Measurements from ENCODE around the gene YKT6. TPM values are rescaled to one million over a fixed set of nuclear protein-coding genes. Genes with fewer than 3 reads are reported as not detected.

The YKT6 gene
- total RNA-seq, 1 experiment from 2014 or later: 111 TPM

DNA sequence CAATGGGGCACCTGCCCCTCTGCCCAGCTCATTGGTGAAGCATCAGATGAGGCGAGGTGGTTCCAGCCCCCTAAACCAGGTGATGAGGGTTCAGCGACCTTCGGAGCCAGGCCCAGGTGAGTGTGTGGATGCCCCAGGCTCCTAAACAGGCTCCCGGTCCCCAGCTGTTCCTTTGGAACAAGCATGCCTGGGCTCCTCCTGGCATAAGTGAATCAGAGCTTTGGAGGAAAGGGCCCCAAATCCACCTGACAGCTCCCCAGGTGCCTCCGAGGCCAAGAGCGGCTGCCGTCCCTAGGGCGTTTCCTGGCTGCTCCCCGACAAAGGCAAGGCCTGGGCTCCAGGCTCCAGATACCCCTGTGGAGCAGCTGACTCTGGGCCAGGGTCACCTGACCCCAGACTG is 61.3 kb downstream of the YKT6 start:
- no peak for DNase-seq (ENCODE audit: low read depth in 1 of 2, low spot score in 2 of 2)
- Histone ChIP-seq H3K36me3 (no peaks in the 10 kb centered on the region), H3K4me3 (no peak overlapping the region), H3K27me3 (replicated peaks) (peaks cover 20% of the 10 kb centered on the region), H3K9me3 (replicated peaks) (no peaks in the 10 kb centered on the region), H3K4me1 (replicated peaks) (peaks cover 29% of the 10 kb centered on the region), H3K27ac (no peak overlapping the region)

DNA sequence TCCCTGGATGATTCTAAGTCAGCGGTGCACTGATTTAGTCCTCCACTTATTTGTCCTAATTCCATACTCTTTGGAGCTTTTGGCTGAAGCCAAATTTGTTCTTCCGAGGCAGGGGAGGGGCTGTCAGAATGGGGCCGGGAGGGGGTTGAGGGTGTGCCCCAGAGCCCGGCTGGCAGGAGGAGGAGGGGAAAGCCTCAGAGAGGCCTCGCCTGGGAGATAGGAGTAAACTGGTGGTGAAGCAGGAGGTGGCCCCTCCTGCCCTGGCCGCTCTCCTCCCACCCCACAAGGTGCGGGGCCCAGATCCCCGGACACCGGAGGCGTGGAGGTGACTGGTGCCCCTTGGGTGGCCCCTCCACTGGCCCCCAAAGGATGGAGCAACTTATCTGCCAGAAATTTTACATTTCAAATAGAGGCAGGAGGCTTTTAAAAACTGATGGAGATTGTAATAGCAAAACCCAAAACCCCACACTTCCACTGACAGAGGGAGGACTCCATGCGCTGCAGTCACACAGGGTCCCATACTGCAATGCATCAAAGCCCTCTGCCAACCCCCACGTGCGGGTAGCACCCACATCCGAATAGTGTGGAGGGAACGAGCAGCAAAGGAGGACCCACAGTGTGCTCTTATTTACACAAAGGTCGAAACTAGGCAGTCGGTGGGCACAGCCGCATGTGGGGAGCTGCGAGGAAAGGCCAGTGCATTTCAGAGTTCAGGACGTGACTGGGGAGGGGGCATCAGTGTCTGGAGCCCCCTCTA is 62.7 kb downstream of the YKT6 start:
- Histone ChIP-seq H3K36me3 (no peaks in the 10 kb centered on the region), H3K9me3 (replicated peaks) (no peaks in the 10 kb centered on the region), H3K27me3 (replicated peaks) (peaks cover 24% of the 10 kb centered on the region), H3K4me1 (replicated peaks) (peaks cover 15% of the 10 kb centered on the region), H3K27ac (no peak overlapping the region), H3K4me3 (no peak overlapping the region)
- no peak for DNase-seq (ENCODE audit: low read depth in 1 of 2, low spot score in 2 of 2)

Other genes with a start within 250 kb of the YKT6 start
- gene SPDYE1, start 203.1 kb upstream of the YKT6 start, total RNA-seq (2014; rRNA removed; shearing (Covaris generic)): not detected in 2 replicates
- gene DBNL, start 156.3 kb upstream of the YKT6 start, total RNA-seq (2014; rRNA removed; shearing (Covaris generic)): 171 and 183 TPM in 2 replicates
- 0.13 TPM in 1 of 2 replicates, not detected in the other for gene PGAM2, start 135.4 kb upstream of the YKT6 start, total RNA-seq (2014; rRNA removed; shearing (Covaris generic))
- gene POLM, start 118.4 kb upstream of the YKT6 start, total RNA-seq (2014; rRNA removed; shearing (Covaris generic)): 5.4 and 10.7 TPM in 2 replicates
- gene AEBP1, start 96.6 kb upstream of the YKT6 start, total RNA-seq (2014; rRNA removed; shearing (Covaris generic)): not detected in 2 replicates
- 84.9 and 96.1 TPM in 2 replicates for gene POLD2, start 77.4 kb upstream of the YKT6 start, total RNA-seq (2014; rRNA removed; shearing (Covaris generic))
- not detected in 2 replicates for gene MYL7, start 59.6 kb upstream of the YKT6 start, total RNA-seq (2014; rRNA removed; shearing (Covaris generic))
- 0.13 and 1.6 TPM in 2 replicates for gene GCK, start 11.5 kb upstream of the YKT6 start, total RNA-seq (2014; rRNA removed; shearing (Covaris generic))
- not detected in 2 replicates for gene CAMK2B, start 124.6 kb downstream of the YKT6 start, total RNA-seq (2014; rRNA removed; shearing (Covaris generic))

All from SJSA1 (cell line).